Activated CD8-positive, alpha-beta memory T cell treated with anti-CD3 and anti-CD28 coated beads for 36 hours (primary cell): Measurements from ENCODE around the gene PCDH19. TPM values are rescaled to one million over a fixed set of nuclear protein-coding genes. Genes with fewer than 3 reads are reported as not detected.

Source experiments
- CTCF ChIA-PET: fragments of 350-600 bp; sonication (Branson Sonifier 250); formaldehyde crosslinking; loops from one replicate; lab custom pipeline; 2021; ENCODE audit warnings: antibody characterized with exemption; lab: Charles Lee
- POLR2A ChIA-PET: fragments of 350-600 bp; sonication (Branson Sonifier 250); formaldehyde crosslinking; loops from one replicate; lab custom pipeline; 2021; ENCODE audit warnings: antibody characterized with exemption; lab: Charles Lee
- total RNA-seq, 2 experiments: library from RNA; stranded (reverse); gene quantifications; one replicate each; pipeline ENCODE4 v1.2.3, GENCODE V29; 2021

The PCDH19 gene
- total RNA-seq, 2 experiments from 2014 or later: not detected

DNA sequence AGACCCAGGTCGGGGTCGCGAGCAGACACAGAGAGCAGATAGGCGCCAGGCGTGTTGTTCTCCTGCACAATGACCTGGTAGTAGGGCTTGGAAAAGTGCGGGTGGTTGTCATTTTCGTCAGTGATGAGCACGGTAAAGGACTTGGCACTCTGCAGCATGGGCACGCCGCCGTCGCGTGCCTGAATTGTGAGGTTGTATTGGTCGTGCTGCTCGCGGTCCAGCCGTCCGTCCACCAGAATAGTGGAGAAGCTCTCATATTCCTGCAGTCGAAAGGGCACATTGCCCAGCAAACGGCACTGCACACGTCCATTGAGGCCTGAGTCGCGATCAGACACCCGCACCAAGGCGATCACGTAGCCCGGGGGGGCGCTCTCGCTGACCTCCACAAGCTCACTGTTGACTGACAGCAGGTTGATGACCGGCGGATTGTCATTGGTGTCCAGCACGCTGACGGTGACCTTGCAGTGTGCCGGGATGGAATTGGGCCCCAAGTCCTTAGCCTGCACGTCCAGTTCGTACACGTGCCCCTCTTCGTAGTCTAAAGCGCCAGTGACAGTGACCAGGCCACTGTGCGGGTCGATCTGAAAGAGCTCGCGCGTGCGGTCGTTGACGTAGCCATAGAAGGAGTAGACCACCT is 2.8 kb downstream of the PCDH19 start:
- CTCF ChIA-PET: no interaction called here
- POLR2A ChIA-PET: no interaction called here

DNA sequence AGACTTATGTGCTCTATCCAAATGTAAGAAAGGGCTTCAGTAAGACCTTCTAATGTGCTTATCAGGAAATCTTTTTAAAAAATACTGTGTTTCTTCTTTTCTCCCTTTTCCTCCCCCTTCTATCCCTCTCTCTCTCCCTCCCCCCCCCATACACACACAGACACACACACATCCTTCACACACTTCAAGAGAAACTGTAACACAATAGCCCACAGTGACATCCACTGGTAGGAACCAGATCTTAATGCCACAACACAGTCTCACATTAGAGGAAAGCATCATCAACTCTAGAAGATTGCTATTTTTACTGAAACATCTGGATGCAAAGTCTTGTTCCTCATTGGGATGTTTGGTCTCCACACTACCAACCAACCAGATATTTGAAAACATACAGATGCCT is 4.6 kb downstream of the PCDH19 start:
- ChIA-PET POLR2A (no interaction called here), CTCF (no interaction called here)

DNA sequence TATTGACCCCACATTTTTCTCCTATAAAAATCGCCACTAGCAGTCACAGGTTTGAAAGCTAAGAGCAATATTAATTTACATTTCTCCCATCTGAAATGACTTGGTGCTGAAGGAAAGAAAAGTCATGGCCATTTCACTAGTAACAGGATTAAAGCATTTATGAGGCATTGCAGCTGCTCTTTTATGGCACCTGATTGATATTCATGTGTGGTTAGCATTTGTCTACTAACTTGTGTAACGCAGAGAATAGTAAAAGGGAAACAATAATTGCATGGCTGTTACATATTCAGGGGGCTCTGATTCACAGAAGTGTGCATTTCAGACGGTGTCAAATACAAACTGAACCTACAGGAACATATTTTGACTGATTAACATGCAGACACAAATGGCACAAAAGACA is 5.2 kb downstream of the PCDH19 start:
- CTCF ChIA-PET: no interaction called here
- POLR2A ChIA-PET: no interaction called here

- CTCF ChIA-PET: no interaction called here
- POLR2A ChIA-PET: no interaction called here
Observed at GRCh38 chrX:100395781-100396180, 14.3 kb downstream of the PCDH19 start.

- ChIA-PET CTCF (no interaction called here), POLR2A (no interaction called here)
Observed at GRCh38 chrX:100381619-100382018, 28.5 kb downstream of the PCDH19 start.

DNA sequence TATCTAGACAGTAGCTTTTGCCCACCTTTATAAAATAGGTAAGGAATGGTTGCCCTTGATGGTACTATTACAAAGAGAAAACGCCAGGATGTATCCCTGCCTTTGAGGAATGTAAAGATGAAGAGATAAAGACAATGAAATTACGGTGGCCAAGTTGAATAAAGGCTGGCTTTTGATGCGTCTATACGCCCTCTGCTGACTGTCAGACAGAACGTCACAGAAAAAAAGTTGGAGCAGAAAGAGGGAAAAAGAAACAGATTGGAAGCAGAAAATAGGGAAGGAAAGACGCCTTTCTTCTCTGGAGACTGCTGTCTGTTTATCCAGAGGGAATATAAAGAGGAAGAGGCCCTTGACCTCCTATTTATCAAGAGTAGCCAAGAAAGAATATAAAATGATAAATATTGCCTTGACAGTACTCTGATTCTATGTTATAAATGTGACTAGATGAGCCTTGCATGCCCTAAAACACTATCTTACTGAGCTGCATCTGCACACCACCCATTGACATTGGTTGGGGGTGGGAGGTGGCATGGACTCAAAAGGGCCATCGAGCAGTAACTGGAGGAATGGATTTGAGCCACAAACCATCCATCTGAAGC is 30.6 kb downstream of the PCDH19 start:
- ChIA-PET POLR2A (no interaction called here), CTCF (no interaction called here)

DNA sequence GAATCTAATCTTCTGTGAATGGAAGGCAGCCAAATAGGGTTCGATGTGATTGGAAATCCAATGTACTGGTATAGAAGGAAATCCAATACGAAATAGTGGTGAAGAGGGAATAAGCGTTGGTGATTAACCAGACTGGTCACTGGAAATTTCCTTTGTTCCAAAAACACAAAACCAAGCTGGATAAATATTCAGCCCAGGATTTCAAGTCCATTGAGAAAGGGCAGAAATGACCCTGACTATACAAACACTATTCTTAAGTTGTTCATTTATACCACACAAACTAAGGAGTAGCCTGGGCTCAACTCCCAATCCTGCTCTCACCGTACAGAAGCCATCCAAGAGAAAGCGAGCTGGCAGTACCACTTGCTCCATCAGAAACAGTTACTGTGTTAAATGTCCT is 32.2 kb downstream of the PCDH19 start:
- POLR2A ChIA-PET: no interaction called here
- CTCF ChIA-PET: no interaction called here

DNA sequence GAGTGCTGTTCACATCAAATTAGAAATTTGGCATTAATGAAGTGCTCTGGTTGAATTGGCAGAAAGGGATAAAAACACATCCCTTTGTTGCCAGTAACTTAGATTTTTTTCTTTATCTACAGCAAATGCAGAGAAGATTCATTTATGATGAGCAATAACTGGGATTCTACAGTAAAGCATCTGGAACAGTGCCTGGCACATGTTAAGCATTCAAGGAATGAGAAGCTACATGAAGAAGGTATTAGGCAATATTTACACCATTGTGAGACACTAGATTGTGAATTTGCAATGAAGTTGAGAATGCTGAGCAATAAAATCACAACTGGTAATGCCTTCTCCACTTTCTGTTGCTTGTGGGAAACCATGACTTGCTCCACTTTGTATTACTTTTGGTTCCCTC is 33.5 kb downstream of the PCDH19 start:
- CTCF ChIA-PET: no interaction called here
- POLR2A ChIA-PET: no interaction called here

DNA sequence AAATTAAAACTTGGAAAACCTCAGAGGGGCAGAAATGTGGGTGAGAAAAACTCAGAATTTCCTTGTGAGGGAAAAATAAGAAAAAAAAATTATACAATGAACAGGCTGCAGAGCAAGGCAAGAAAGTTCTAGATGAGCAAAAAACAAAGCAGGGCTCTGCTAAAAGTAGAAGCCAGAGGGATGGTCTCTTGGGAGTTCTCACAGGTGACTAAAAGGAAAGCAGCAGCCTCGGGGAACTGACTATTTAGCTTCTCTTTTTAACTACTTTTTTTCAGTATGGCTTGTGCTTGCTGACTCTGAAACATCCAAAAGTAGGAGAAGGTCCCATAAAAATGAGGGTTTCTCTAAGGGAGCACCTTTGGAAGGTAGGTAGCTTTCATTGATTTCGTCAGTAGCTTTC is 36.4 kb downstream of the PCDH19 start:
- CTCF ChIA-PET: no interaction called here

GRCh38 chrX:100368167-100368566 is 41.9 kb downstream of the PCDH19 start:
- ChIA-PET CTCF (no interaction called here), POLR2A (no interaction called here)

More for the DNA sequence above, 36.4 kb downstream of the PCDH19 start:
- POLR2A ChIA-PET: no interaction called here

DNA sequence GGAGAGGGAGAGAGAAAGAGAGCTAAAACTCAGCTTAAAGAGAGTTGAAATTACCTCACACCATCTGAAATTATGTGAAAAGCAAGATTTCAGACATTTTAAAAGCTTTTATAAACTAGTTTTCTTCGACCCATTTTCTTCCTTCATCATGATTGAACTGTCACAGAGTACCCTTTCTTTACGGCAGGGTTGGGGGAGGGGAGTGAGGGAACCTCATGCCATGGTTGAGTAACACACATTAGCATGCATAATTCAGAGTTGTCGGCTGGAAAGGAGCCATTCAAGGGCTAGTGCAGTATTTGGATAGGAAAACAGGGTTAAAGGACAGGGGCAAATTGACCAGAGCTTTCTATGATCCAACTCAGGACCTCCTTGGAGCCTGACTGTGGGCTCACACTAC is 46.2 kb downstream of the PCDH19 start:
- ChIA-PET POLR2A (no interaction called here), CTCF (no interaction called here)

GRCh38 chrX:100358766-100359165 is 51.3 kb downstream of the PCDH19 start:
- POLR2A ChIA-PET: no interaction called here
- CTCF ChIA-PET: no interaction called here

- ChIA-PET CTCF (no interaction called here), POLR2A (no interaction called here)
Observed at GRCh38 chrX:100356351-100356896, 53.6 kb downstream of the PCDH19 start.

- ChIA-PET CTCF (no interaction called here), POLR2A (no interaction called here)
Observed at GRCh38 chrX:100355680-100356079, 54.4 kb downstream of the PCDH19 start.

DNA sequence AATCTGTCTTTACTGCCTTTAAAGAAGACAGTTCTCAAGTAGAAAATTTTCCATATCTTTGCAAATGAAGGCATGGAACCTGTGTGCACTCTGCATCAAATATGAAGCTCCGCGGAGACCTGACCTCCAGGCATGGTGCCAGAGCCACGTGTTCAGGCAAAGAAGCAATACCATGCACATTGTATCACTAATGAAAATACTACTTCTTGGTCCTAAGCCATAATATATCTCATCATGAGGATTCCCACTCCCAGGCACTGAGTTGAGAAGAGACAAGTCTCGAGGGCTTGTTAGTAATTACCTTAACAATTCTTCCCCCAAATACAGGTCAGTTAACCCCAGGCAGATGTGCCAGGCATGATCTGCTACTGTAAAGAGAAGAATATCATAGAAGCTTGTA is 56.7 kb downstream of the PCDH19 start:
- ChIA-PET POLR2A (no interaction called here), CTCF (no interaction called here)

DNA sequence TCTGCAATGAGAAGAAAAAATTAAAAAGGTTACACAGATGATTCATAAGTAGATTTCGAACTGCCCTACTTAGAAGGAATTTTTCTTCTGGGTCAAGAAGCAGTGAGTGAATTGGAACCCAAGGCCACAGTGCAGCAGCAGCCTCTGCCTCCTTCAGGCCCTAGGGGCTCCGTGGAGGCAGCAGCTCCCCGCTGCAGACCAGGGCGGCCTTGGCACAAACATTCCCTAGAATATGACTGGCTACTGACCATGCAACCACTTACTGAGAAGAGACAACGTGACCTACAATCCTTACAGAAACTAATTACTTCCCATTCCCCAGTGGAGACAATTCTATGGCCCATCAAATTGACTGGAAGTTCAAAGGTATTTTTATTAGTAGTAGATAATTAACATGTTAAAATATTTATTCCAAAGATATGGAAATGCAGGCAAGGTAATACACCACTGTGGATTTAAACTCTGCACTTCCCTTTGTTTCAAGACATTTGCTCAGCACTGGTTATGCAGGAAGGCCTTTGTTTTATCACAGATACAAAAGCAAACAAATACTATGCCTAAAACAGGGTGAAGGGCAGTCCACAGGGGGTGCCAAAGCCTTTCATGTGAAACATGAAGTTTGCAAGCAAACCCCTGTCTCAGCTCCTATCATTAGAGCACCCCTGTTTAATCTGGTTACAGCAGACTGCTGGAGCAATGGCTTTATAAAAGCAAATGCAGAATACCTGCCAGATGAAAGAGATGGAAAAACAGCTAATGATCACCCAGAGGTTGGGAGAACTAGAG is 59.2 kb downstream of the PCDH19 start:
- CTCF ChIA-PET: no interaction called here
- POLR2A ChIA-PET: no interaction called here

- ChIA-PET POLR2A (no interaction called here), CTCF (no interaction called here)
Observed at GRCh38 chrX:100349391-100349790, 60.7 kb downstream of the PCDH19 start.

- POLR2A ChIA-PET: no interaction called here
- CTCF ChIA-PET: no interaction called here
Observed at GRCh38 chrX:100341142-100341510, 68.9 kb downstream of the PCDH19 start.

GRCh38 chrX:100340491-100341141 is 69.5 kb downstream of the PCDH19 start:
- POLR2A ChIA-PET: no interaction called here
- CTCF ChIA-PET: no interaction called here

DNA sequence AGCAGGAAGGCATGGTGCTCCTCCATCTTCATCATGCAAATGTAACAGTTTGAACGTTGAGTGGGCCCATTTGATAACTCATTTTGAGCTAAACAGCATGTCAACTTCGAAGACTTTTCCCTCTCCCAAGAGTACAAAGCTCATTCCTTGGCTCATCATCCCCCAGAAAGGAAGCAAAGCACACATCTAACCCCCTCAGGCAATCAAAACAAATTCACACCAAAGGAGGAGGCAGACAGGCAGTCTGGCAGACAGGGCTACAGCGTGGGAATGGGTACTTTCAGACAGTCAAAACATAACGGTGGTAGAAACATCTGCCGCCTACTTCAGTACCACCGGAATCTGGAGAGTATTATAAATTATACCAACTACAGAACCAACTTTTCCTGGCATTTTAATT is 81.7 kb downstream of the PCDH19 start:
- POLR2A ChIA-PET: no interaction called here
- CTCF ChIA-PET: no interaction called here
